GM19043 (cell line): ENCODE results near the gene CHCHD6.

Experiments
- ATAC-seq: cut with Tn5 transposase; IDR thresholded peaks from one replicate; pipeline ENCODE4 v1.9.1; 2021; ENCODE audit warnings: low read depth; ENCODE audit not compliant: unreplicated experiment

Gene CHCHD6

GRCh38 chr3:126984391-126985131 is 280.5 kb downstream of the CHCHD6 start:
- ATAC-seq = no peak

GRCh38 chr3:126985132-126985985 is 281.3 kb downstream of the CHCHD6 start:
- no peak for ATAC-seq

- no peak for ATAC-seq
Observed at GRCh38 chr3:126986001-126986400, 282.0 kb downstream of the CHCHD6 start.

- ATAC-seq = no peak
Observed at GRCh38 chr3:126987129-126987528, 283.1 kb downstream of the CHCHD6 start.

GRCh38 chr3:126987596-126987995 is 283.6 kb downstream of the CHCHD6 start:
- ATAC-seq = no peak

- no peak for ATAC-seq
Observed at GRCh38 chr3:126988451-126989021, 284.5 kb downstream of the CHCHD6 start.

- ATAC-seq = no peak
Observed at GRCh38 chr3:126989316-126990023, 285.4 kb downstream of the CHCHD6 start.

GRCh38 chr3:126990024-126990700 is 286.1 kb downstream of the CHCHD6 start:
- ATAC-seq = no peak

- ATAC-seq = no peak
Observed at GRCh38 chr3:126990890-126991289, 286.9 kb downstream of the CHCHD6 start.

- no peak for ATAC-seq
Observed at GRCh38 chr3:126991366-126992200, 287.5 kb downstream of the CHCHD6 start.

- no peak for ATAC-seq
Observed at GRCh38 chr3:126992216-126992615, 288.2 kb downstream of the CHCHD6 start.

- no peak for ATAC-seq
Observed at GRCh38 chr3:126992776-126993175, 288.7 kb downstream of the CHCHD6 start.

- ATAC-seq = no peak
Observed at GRCh38 chr3:126993436-126993835, 289.4 kb downstream of the CHCHD6 start.

GRCh38 chr3:126994661-126995245 is 290.7 kb downstream of the CHCHD6 start:
- no peak for ATAC-seq

GRCh38 chr3:126995254-126995780 is 291.3 kb downstream of the CHCHD6 start:
- ATAC-seq = no peak

- ATAC-seq = no peak
Observed at GRCh38 chr3:126995926-126996512, 292.0 kb downstream of the CHCHD6 start.

GRCh38 chr3:126996905-126997304 is 292.9 kb downstream of the CHCHD6 start:
- no peak for ATAC-seq

GRCh38 chr3:126997455-126998038 is 293.5 kb downstream of the CHCHD6 start:
- ATAC-seq = no peak
